ENCODE measurements around the gene CEP63. TPM values are rescaled to one million over a fixed set of nuclear protein-coding genes. Genes with fewer than 3 reads are reported as not detected.

Gene CEP63
- total RNA-seq, 1 donor from 2014 or later = 24.8 TPM

GRCh38 chr3:134597390-134597970 lies 111.6 kb downstream of the CEP63 start:
- Mint-ChIP-seq H3K4me3 (ENCODE audit: unreplicated experiment) (no peak overlapping the region), H3K9me3 (ENCODE audit: low read depth) (no peaks in the 10 kb centered on the region), H3K4me1 (ENCODE audit: low read depth) (peaks cover 9% of the 10 kb centered on the region), H3K27me3 (ENCODE audit: low read depth) (peaks cover 4% of the 10 kb centered on the region), H3K36me3 (ENCODE audit: low read depth) (no peaks in the 10 kb centered on the region), H3K27ac (ENCODE audit: unreplicated experiment) (no peak overlapping the region)
- TF ChIP-seq, protein P1, sequence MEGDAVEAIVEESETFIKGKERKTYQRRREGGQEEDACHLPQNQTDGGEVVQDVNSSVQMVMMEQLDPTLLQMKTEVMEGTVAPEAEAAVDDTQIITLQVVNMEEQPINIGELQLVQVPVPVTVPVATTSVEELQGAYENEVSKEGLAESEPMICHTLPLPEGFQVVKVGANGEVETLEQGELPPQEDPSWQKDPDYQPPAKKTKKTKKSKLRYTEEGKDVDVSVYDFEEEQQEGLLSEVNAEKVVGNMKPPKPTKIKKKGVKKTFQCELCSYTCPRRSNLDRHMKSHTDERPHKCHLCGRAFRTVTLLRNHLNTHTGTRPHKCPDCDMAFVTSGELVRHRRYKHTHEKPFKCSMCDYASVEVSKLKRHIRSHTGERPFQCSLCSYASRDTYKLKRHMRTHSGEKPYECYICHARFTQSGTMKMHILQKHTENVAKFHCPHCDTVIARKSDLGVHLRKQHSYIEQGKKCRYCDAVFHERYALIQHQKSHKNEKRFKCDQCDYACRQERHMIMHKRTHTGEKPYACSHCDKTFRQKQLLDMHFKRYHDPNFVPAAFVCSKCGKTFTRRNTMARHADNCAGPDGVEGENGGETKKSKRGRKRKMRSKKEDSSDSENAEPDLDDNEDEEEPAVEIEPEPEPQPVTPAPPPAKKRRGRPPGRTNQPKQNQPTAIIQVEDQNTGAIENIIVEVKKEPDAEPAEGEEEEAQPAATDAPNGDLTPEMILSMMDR (IDR thresholded peaks at IDR 0.05) = no peak
- DNase-seq (ENCODE audit: low spot score) = no peak

- Mint-ChIP-seq H3K9me3 (ENCODE audit: low read depth) (no peaks in the 10 kb centered on the region), H3K4me1 (ENCODE audit: low read depth) (peaks cover 9% of the 10 kb centered on the region), H3K27me3 (ENCODE audit: low read depth) (peaks cover 4% of the 10 kb centered on the region), H3K27ac (ENCODE audit: unreplicated experiment) (no peak overlapping the region), H3K4me3 (ENCODE audit: unreplicated experiment) (no peak overlapping the region), H3K36me3 (ENCODE audit: low read depth) (no peaks in the 10 kb centered on the region)
- TF ChIP-seq, protein P1 (IDR thresholded peaks at IDR 0.05) = no peak
- no peak for DNase-seq (ENCODE audit: low spot score)
These were observed 113.1 kb downstream of the CEP63 start for GRCh38 chr3:134598763-134599545.

GRCh38 chr3:134600206-134600605 lies 114.3 kb downstream of the CEP63 start:
- H3K27me3 Mint-ChIP-seq (ENCODE audit: low read depth) = peaks cover 2% of the 10 kb centered on the region
- H3K36me3 Mint-ChIP-seq (ENCODE audit: low read depth) = no peaks in the 10 kb centered on the region
- DNase-seq (ENCODE audit: low spot score) = no peak
- no peaks in the 10 kb centered on the region for H3K9me3 Mint-ChIP-seq (ENCODE audit: low read depth)
- TF ChIP-seq, protein P1 (IDR thresholded peaks at IDR 0.05) = no peak
- no peak overlapping the region for H3K4me3 Mint-ChIP-seq (ENCODE audit: unreplicated experiment)
- no peak overlapping the region for H3K27ac Mint-ChIP-seq (ENCODE audit: unreplicated experiment)
- peaks cover 9% of the 10 kb centered on the region for H3K4me1 Mint-ChIP-seq (ENCODE audit: low read depth)

GRCh38 chr3:134600685-134601463 lies 115.0 kb downstream of the CEP63 start:
- Mint-ChIP-seq H3K9me3 (ENCODE audit: low read depth) (no peaks in the 10 kb centered on the region), H3K27ac (ENCODE audit: unreplicated experiment) (no peak overlapping the region), H3K27me3 (ENCODE audit: low read depth) (peaks cover 8% of the 10 kb centered on the region), H3K36me3 (ENCODE audit: low read depth) (no peaks in the 10 kb centered on the region), H3K4me1 (ENCODE audit: low read depth) (peaks cover 9% of the 10 kb centered on the region), H3K4me3 (ENCODE audit: unreplicated experiment) (peak overlapping the region; percentile 32)
- DNase-seq (ENCODE audit: low spot score) = peak; percentile 72
- TF ChIP-seq, protein P1 (IDR thresholded peaks at IDR 0.05) = peak; percentile 96

Measured in chondrocyte (in vitro differentiated cells).